ENCODE data around the gene SNRPA.

SNRPA gene

GRCh38 chr19:40750874-40751537 lies at the start of gene SNRPA:
TSS of gene SNRPA (plus strand) at chr19:40751203. CDS start at chr19:40751409, 206 bp downstream.
- in situ Hi-C loops (cut with MboI; ENCODE audit: low sequenced_read_pairs): no loop called here

DNA sequence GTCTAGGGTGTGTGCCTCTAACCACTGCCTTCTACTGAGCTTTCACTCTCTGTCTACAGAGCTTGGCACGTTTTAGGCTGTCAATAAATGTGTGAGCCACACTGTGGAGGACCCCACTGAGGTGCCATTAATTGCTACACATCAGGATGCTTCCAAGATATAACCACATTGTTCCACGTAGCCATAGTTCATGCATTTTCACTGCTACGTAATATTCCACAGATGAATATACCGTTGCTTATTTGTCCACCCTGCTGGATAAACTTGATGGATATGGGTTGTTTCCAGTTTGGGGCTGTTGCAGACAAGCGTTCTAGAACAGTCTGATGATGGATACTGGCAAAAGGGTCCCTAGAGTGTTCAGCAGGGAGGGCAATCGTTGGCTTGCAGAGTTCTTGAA lies 49.2 kb upstream of the SNRPA start:
- in situ Hi-C loops (cut with MboI; ENCODE audit: low sequenced_read_pairs): no loop called here

DNA sequence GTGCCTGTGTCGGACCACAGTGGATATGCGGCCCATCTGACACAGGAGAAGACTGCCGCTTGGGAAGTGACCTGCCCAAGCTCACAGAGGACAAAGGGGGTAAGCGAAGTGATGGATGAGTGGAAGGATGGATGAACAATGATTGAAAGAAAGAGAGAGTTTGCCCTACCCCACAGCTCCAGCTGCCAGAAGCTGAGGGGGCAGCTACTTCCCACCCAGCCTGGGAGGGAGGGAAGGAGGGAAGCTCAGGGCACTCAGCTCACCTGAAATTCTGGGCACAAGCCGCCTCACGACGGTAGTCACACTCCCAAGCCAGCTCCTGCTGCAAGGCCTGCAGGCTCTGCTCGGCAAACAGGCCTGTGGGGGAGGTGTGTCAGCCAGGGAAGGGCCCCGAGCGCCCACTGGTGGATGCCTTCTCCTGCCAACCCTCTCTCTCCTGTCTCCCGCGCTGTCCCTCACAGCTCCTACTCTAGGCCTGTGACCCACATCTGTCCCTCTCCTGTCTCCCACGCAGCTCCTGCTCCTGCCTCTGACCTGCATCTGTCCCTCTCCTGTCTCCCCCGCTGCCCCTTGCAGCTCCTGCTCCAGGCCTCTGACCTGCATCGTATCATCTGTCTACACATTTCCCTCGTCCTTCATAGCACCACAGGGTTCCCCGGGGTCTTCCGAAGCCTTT lies 48.5 kb upstream of the SNRPA start:
- in situ Hi-C loops (cut with MboI; ENCODE audit: low sequenced_read_pairs): no loop called here

- in situ Hi-C loops (cut with MboI; ENCODE audit: low sequenced_read_pairs): no loop called here
Measured at GRCh38 chr19:40703029-40703755, 47.8 kb upstream of the SNRPA start.

- in situ Hi-C loops (cut with MboI; ENCODE audit: low sequenced_read_pairs): no loop called here
Measured at GRCh38 chr19:40704491-40705361, 46.3 kb upstream of the SNRPA start.

GRCh38 chr19:40705362-40705651 lies 45.7 kb upstream of the SNRPA start:
- in situ Hi-C loops (cut with MboI; ENCODE audit: low sequenced_read_pairs): no loop called here

- in situ Hi-C loops (cut with MboI; ENCODE audit: low sequenced_read_pairs): no loop called here
Measured at GRCh38 chr19:40705950-40706619, 44.9 kb upstream of the SNRPA start.

DNA sequence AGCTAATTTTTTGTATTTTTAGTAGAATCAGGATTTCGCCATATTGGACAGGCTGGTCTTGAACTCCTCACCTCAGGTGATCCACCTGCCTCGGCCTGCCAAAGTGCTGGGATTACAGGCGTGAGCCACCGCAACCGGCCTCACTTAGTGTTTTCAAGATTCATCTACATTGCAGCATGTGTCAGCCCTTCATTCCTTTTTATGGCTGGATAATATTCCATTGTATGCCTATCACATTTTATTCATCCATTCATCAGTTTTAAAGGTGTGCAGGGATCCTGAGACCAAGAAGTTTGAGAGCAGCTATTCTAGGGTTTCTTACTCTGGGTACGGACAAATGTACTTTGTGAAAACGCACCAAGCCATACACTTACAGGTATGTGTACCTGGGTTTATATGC lies 43.4 kb upstream of the SNRPA start:
- in situ Hi-C loops (cut with MboI; ENCODE audit: low sequenced_read_pairs): no loop called here

DNA sequence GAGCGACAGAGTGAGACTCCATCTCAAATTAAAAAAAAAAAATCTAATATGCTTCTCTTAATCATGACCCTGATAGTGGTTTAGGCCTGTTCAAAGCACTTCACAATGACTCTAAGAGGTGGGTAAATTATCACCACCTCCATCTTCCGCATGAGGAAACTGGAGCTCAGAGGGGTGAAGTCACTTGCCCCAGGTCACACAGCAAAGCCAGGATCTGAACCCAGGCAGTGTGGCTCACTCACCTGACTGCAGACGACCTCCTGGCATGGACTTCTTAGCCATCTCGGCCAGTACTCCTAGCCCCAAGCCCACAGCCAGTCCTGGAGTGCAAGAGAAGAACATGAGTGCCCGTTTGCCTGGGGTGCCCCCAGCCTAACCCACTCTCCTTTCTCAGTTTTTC lies 41.2 kb upstream of the SNRPA start:
- in situ Hi-C loops (cut with MboI; ENCODE audit: low sequenced_read_pairs): no loop called here

- in situ Hi-C loops (cut with MboI; ENCODE audit: low sequenced_read_pairs): no loop called here
Measured at GRCh38 chr19:40713939-40714338, 37.1 kb upstream of the SNRPA start.

DNA sequence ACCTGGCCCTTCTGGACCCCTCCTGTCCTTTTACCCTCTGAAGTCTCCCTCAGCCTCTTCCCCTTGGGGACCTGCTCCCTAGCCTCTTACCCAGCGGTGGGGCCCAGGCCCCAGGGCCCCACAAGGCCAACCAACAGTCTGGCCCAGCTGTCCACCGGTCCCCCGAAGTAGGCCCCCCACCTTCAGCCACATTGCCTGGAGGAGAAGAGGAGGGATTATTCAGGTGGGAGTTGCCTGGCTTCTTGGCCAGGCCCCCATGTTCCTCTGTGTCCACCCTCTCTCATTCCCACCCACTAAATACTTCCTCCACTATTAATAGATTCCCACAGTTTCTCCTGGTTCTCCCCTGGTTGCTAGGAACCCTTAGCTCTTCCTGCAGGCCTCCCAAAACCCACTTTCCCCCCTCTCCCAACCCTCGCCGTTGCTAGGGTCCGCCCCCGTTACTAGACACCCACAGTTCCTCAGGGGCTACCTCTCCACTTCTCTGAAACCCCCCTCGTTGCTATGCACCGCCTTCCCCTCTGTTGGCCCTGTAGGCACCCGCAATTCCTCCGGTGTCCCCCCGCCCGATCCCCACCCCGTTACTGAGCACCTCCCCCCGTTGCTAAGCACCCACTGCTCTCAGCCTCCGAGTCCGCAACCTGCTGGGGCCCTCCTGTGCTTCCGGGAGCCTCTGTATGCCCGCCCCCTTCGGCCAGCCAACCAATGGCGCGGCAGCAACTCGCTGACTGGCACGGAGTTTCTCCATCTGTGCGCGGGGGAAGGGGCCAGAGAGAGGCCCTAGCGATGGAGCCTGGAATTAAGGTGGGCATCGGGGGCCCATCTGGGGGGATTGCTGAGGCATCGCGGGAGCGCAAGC lies 36.3 kb upstream of the SNRPA start:
- in situ Hi-C loops (cut with MboI; ENCODE audit: low sequenced_read_pairs): no loop called here

DNA sequence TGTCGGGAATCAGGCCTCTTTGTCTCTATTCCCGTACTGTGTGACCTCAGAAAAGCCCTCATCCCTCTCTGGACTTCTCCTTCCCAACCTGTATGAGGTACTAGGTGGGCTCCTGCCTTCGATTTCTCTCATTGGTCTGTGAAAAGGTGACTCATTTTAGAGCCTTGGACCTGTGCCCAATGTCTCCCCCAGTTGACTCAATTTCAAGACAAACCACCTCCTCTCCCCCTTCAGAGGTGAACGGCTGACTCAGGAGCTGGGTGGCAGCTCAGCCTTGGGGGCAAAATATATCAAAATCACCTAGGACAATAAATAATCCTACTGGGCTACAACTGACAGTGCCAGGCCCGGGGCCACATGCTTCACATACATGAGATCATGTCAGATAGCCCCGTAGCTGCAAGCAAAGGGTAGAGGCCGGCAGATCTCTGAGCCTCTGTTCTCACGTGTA lies 34.9 kb upstream of the SNRPA start:
- in situ Hi-C loops (cut with MboI; ENCODE audit: low sequenced_read_pairs): no loop called here

DNA sequence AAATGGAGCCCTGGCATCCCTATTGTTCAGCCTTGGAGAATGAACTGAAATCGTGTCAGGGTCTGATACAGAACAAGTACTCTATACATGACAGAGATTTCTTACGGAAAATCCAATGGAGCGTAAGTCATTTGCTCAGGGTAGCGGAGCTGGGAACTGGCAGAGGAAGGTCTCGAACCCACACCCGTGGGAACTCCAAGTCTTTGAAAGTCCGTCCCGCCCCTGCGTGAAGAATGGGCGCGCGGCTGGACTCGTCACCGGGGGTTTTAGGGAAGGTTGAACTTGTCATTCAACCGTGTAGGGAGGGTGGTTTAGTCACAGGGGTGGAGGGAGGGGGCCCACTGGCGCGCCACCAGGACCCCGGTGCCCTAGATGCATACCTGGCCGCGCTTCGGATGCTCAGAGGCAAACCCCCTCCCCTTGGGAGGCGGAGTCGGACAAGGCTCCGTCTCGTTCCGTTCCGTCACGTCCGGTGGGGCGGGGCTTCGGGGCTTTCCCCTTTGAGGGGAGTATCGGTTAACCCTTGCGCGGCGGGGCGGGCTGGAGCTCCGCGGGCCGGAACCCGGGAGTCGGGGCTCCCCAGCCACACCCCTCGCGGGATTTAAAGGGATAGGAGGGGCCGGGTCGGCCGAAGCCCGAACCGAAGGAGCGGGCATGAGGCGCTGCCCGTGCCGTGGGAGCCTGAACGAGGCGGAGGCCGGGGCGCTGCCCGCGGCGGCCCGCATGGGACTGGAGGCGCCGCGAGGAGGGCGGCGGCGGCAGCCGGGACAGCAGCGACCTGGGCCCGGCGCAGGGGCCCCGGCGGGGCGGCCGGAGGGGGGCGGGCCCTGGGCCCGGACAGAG lies 34.3 kb upstream of the SNRPA start, which contains the start of the genes COQ8B and ITPKC:
Gene COQ8B (minus strand): TSS at position 405 of the 843 bp plus-strand sequence. CDS start 2,254 bp downstream, outside the sequence.
Gene ITPKC (plus strand): TSS at position 631 of the 843 bp plus-strand sequence. CDS start 24 bp downstream, at position 655.
- in situ Hi-C loops (cut with MboI; ENCODE audit: low sequenced_read_pairs): no loop called here

GRCh38 chr19:40717325-40717879 lies 33.6 kb upstream of the SNRPA start:
- in situ Hi-C loops (cut with MboI; ENCODE audit: low sequenced_read_pairs): no loop called here

DNA sequence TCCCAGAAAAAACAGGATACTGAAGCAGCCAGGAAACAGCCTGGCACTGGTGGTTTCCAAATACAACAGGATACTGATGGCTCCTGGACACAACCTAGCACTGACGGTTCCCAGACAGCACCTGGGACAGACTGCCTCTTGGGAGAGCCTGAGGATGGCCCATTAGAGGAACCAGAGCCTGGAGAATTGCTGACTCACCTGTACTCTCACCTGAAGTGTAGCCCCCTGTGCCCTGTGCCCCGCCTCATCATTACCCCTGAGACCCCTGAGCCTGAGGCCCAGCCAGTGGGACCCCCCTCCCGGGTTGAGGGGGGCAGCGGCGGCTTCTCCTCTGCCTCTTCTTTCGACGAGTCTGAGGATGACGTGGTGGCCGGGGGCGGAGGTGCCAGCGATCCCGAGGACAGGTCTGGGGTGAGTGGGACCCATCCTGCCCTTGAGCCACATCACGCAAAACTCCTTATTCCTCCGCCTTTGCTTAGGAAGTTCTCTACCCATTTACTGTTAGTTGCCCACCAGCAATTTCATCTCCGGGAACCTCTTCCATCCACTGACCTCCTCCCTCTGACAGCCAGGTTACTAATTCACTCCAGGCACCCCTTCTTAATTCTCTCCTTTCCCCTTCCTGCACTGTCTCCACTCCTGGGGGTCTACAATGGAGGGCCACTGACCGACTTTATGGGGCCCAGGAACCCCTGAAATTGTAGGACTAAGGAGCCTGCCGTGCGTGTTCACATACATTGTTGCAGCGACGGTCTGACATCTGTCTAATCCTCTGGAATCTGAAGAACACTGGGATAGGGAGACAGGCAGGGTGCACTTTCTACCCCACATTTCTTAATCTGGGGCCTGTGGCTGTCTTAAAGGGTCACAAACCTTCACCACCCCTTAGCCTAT lies 32.9 kb upstream of the SNRPA start:
- in situ Hi-C loops (cut with MboI; ENCODE audit: low sequenced_read_pairs): no loop called here

DNA sequence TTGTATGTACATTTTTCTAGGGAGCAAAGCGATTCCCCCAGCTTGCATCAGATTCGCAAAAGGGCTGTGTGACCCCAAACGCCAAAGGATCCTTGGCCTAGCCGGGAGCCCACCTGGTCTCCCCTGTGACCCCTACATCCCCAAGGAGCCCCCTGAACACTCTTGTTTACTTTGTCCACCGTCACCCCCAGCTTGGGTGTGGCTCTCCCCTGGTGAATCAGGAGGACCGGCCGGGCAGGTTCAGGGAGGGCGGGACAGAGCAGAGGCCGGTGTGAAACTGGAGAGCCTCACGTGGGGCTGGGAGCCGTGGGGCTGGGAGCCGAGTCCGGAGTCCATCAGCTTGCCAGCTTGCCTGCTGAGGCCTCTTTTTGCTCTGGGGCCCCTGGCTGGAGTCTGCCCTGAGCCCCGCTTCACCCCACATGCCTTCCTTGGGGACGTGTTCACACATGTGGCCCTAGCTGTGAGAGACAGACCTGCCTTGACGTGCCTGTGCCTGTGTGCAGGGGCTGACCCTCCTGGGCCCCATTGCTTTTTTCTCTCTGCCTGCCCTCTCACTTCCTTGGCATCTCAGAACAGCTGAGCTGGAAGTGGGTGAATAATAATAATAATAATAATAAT lies 32.1 kb upstream of the SNRPA start:
- in situ Hi-C loops (cut with MboI; ENCODE audit: low sequenced_read_pairs): no loop called here

GRCh38 chr19:40719414-40719894 lies 31.5 kb upstream of the SNRPA start:
- in situ Hi-C loops (cut with MboI; ENCODE audit: low sequenced_read_pairs): no loop called here

All from HL-60/S4 (cell line).